Measurements from ENCODE around the gene GNA12. TPM values are rescaled to one million over a fixed set of nuclear protein-coding genes. Genes with fewer than 3 reads are reported as not detected.
"Not testable (repeated sequence)": the region's sequence is repeated elsewhere in the genome, so short reads cannot be mapped to it uniquely, and the experiment has no call there.

The GNA12 gene
- total and polyA plus RNA-seq, 5 donors from 2014 or later = 5.0 to 29.1 (median 7.9) TPM

DNA sequence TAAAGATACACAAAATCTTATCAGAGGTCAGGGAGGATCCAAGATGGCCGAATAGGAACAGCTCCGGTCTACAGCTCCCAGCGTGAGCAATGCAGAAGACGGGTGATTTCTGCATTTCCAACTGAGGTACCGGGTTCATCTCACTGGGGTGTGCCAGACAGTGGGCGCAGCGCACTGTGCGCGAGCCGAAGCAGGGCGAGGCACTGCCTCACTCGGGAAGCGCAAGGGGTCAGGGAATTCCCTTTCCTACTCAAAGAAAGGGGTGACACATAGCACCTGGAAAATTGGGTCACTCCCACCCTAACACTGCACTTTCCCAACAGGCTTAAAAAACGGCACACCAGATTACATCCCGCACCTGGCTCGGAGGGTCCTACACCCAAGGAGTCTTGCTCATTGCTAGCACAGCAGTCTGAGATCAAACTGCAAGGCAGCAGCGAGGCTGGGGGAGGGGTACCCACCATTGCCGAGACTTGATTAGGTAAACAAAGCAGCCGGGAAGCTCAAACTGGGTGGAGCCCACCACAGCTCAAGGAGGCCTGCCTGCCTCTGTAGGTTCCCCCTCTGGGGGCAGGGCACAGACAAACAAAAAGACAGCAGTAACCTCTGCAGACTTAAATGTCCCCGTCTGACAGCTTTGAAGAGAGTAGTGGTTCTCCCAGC lies 100.5 kb downstream of the GNA12 start:
- not testable (repeated sequence) for H3K27me3 ChIP-seq (ENCODE audit: control insufficient read depth, insufficient read depth, low read length); ATAC-seq (ENCODE audit: low read depth in 2 of 2); H3K9me3 ChIP-seq (ENCODE audit: control insufficient read depth in 2 of 2, low read length in 2 of 2); H3K4me3 ChIP-seq (ENCODE audit: low read depth, low read length); H3K27ac Mint-ChIP-seq; H3K9me3 Mint-ChIP-seq; H3K36me3 ChIP-seq (ENCODE audit: control insufficient read depth, insufficient read depth, low read length); H3K4me3 Mint-ChIP-seq; DNase-seq; H3K27me3 Mint-ChIP-seq; H3K27ac ChIP-seq (ENCODE audit: insufficient read depth, low read length, poor library complexity, severe bottlenecking); H3K4me1 ChIP-seq (ENCODE audit: control insufficient read depth, insufficient read depth, low read length, poor library complexity, severe bottlenecking)
- H3K4me1 Mint-ChIP-seq = peaks cover 0 to 14% (median 5%) of the 10 kb centered on the region in 4 donors
- peaks cover 16% of the 10 kb centered on the region for H3K36me3 Mint-ChIP-seq

DNA sequence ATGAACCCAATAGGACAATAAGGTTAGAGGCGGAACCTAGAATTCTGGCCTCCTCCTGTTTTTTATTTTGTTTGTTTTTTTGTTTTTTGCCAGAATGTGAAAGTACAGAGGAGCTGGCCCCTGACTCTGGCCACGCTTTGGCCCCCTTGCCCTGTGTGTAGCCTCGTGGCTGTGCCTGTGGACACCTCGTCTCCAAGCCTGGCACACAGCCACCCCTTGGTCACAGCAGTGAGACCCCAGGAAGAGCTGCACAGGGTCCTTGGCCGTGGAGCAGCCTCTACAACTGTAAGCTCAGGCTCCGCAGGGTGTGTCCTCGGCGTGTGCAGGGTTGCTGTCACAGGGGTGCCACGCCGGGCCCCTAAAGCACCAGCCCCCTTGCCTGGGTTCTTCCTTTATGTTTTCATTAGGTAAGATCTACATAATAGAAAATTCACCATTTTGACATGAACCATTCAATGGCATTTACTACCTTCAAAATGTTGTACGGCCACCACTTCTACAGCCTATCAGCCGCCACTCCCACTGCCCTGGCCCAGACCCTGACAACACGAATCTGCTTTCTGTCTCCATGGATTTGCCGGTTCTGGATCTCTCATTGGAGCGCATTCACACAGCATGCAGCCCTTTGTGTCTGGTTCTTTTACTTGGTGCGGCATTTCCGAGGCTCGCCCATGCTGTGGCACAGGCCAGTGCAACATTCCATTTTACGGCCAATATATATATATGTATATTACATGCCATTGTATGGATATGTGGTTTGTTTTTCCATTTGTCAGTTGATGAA lies 105.2 kb downstream of the GNA12 start:
- peaks cover 3 to 27% (median 9%) of the 10 kb centered on the region in 4 donors for H3K4me1 Mint-ChIP-seq
- no peaks in the 10 kb centered on the region for H3K9me3 ChIP-seq (ENCODE audit: control insufficient read depth in 2 of 2, low read length in 2 of 2)
- ATAC-seq (ENCODE audit: low read depth in 2 of 2) (no peak), DNase-seq (no peak)
- peaks cover 11% of the 10 kb centered on the region for H3K36me3 Mint-ChIP-seq
- no peaks in the 10 kb centered on the region for H3K27me3 ChIP-seq (ENCODE audit: control insufficient read depth, insufficient read depth, low read length)
- H3K36me3 ChIP-seq (ENCODE audit: control insufficient read depth, insufficient read depth, low read length) = peaks cover 3% of the 10 kb centered on the region
- H3K4me1 ChIP-seq (ENCODE audit: control insufficient read depth, insufficient read depth, low read length, poor library complexity, severe bottlenecking) = no peaks in the 10 kb centered on the region
- no peak overlapping the region for H3K27ac Mint-ChIP-seq
- no peaks in the 10 kb centered on the region for H3K9me3 Mint-ChIP-seq
- H3K27me3 Mint-ChIP-seq = no peaks in the 10 kb centered on the region
- H3K4me3 ChIP-seq (ENCODE audit: low read depth, low read length) = no peak overlapping the region
- no peak overlapping the region for H3K4me3 Mint-ChIP-seq
- H3K27ac ChIP-seq (ENCODE audit: insufficient read depth, low read length, poor library complexity, severe bottlenecking) = no peak overlapping the region

DNA sequence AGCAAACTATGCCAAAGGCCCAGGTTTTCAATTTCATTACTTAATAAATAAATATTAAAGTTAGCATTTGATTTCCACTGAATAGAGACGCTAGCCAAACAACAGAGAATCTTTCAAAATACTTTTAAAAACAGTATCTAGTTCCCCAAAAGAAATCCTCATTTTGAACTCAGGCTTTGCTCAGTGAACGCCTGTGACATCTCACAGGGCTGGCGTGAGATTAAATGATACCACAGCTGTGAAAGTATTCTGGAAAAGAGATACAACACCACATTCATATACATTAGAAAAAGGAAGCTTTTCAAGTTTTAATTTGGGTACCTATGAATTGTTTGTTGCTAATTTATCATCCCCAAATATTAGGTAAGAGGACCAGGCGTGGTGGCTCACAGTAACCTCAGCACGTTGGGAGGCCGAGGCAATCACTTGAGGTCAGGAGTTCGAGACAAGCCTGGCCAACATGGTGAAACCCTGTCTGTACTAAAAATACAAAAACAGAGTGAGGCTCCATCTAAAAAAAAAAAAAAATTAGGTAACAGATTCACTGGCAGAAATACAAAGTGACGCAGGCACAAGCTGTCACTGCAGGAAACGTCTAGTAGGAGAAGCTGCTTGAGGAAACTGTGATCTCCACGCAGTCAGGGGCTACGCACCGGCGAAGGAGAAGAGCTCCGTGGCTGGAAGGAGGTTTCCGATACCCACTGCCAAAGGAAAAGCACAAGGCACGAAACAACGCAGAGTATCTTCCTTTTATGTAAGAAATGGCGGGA lies 106.2 kb downstream of the GNA12 start:
- H3K4me1 Mint-ChIP-seq = peaks cover 5 to 29% (median 9%) of the 10 kb centered on the region in 4 donors
- ATAC-seq (ENCODE audit: low read depth in 2 of 2) (no peak), DNase-seq (no peak)
- Histone ChIP-seq H3K36me3 (ENCODE audit: control insufficient read depth, insufficient read depth, low read length) (peaks cover 4% of the 10 kb centered on the region), H3K27ac (ENCODE audit: insufficient read depth, low read length, poor library complexity, severe bottlenecking) (no peak overlapping the region), H3K4me3 (ENCODE audit: low read depth, low read length) (no peak overlapping the region), H3K9me3 (ENCODE audit: control insufficient read depth in 2 of 2, low read length in 2 of 2) (no peaks in the 10 kb centered on the region), H3K4me1 (ENCODE audit: control insufficient read depth, insufficient read depth, low read length, poor library complexity, severe bottlenecking) (no peaks in the 10 kb centered on the region), H3K27me3 (ENCODE audit: control insufficient read depth, insufficient read depth, low read length) (no peaks in the 10 kb centered on the region)
- no peaks in the 10 kb centered on the region for H3K27me3 Mint-ChIP-seq
- peaks cover 15% of the 10 kb centered on the region for H3K36me3 Mint-ChIP-seq
- H3K27ac Mint-ChIP-seq = peak overlapping the region in 1 of 3 donors; percentile 37
- peak overlapping the region in 1 of 4 donors; percentile 32 for H3K4me3 Mint-ChIP-seq
- H3K9me3 Mint-ChIP-seq = no peaks in the 10 kb centered on the region

DNA sequence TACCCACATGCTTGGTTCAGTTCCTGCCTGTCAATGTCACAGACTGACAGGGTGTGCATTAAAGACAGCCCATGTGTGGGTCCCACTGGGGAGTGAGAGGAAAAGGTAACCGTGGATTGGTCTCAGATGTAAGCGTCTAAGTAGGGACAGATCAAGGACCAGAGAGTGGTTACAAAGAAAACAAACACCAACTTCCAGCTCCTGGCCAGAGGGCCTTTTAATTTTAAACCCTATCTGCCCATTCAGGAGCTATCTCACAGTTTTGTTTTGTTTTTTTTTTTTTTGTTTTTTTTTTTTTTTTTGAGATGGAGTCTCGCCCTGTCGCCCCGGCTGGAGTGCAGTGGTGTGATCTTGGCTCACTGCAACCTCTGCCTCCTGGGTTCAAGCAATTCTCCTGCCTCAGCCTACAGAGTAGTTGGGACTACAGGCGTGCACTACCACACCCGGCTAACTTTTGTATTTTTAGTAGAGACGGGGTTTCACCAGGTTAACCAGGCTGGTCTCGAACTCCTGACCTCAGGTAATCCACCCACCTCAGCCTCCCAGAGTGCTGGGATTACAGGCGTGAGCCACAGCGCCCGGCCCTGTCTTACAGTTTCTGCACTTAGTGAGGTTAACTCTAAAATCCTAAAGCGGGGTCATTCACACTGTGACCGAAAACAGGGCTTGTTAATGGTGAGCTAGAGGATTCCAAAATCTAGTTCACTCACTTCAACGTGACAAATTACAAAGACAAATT lies 106.9 kb downstream of the GNA12 start:
- H3K27me3 Mint-ChIP-seq; H3K27me3 ChIP-seq (ENCODE audit: control insufficient read depth, insufficient read depth, low read length); H3K9me3 ChIP-seq (ENCODE audit: control insufficient read depth in 2 of 2, low read length in 2 of 2); H3K27ac ChIP-seq (ENCODE audit: insufficient read depth, low read length, poor library complexity, severe bottlenecking); DNase-seq; H3K36me3 ChIP-seq (ENCODE audit: control insufficient read depth, insufficient read depth, low read length); H3K9me3 Mint-ChIP-seq; H3K4me3 ChIP-seq (ENCODE audit: low read depth, low read length); ATAC-seq (ENCODE audit: low read depth in 2 of 2); H3K4me1 ChIP-seq (ENCODE audit: control insufficient read depth, insufficient read depth, low read length, poor library complexity, severe bottlenecking): not testable (repeated sequence)
- peak overlapping the region in 1 of 3 donors; percentile 67 for H3K27ac Mint-ChIP-seq
- H3K36me3 Mint-ChIP-seq = peaks cover 16% of the 10 kb centered on the region
- H3K4me1 Mint-ChIP-seq = peaks cover 5 to 35% (median 12%) of the 10 kb centered on the region in 4 donors
- peak overlapping the region in 1 of 4 donors; percentile 19 for H3K4me3 Mint-ChIP-seq

DNA sequence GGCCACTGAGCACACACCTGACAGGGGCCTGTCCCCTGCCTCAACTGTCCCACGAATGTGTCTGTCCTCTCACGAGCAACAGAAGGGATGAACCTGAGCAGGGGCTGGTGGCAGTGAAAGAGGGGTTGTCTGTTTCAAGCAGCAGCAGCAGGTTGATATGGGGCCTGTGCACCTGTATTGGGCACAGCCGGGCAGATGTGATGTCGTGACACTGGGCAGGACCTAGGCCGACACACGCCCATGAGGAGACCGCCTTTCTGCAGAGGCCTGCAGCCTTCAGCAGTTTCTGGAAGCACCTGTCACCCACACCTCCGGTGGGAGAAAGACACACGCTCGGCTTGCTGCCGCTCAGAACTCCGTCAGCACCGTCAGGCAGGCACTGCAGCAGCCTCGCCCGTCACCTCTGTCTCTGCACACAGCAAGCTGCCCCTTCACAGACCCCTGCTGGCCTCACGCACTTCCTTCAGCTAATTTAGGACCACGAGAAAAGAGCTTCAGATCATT lies 107.6 kb downstream of the GNA12 start:
- H3K9me3 ChIP-seq (ENCODE audit: control insufficient read depth in 2 of 2, low read length in 2 of 2) = no peaks in the 10 kb centered on the region
- H3K36me3 ChIP-seq (ENCODE audit: control insufficient read depth, insufficient read depth, low read length) = peaks cover 6% of the 10 kb centered on the region
- no peak overlapping the region for H3K4me3 ChIP-seq (ENCODE audit: low read depth, low read length)
- no peaks in the 10 kb centered on the region for H3K27me3 Mint-ChIP-seq
- H3K4me3 Mint-ChIP-seq = peak overlapping the region in 1 of 4 donors; percentile 19
- peaks cover 21% of the 10 kb centered on the region for H3K36me3 Mint-ChIP-seq
- H3K9me3 Mint-ChIP-seq = no peaks in the 10 kb centered on the region
- no peaks in the 10 kb centered on the region for H3K27me3 ChIP-seq (ENCODE audit: control insufficient read depth, insufficient read depth, low read length)
- no peak overlapping the region for H3K27ac ChIP-seq (ENCODE audit: insufficient read depth, low read length, poor library complexity, severe bottlenecking)
- DNase-seq (no peak), ATAC-seq (ENCODE audit: low read depth in 2 of 2) (no peak)
- H3K4me1 ChIP-seq (ENCODE audit: control insufficient read depth, insufficient read depth, low read length, poor library complexity, severe bottlenecking) = peaks cover 3% of the 10 kb centered on the region
- H3K4me1 Mint-ChIP-seq = peaks cover 5 to 40% (median 15%) of the 10 kb centered on the region in 4 donors
- H3K27ac Mint-ChIP-seq = peak overlapping the region in 1 of 3 donors; percentile 67

DNA sequence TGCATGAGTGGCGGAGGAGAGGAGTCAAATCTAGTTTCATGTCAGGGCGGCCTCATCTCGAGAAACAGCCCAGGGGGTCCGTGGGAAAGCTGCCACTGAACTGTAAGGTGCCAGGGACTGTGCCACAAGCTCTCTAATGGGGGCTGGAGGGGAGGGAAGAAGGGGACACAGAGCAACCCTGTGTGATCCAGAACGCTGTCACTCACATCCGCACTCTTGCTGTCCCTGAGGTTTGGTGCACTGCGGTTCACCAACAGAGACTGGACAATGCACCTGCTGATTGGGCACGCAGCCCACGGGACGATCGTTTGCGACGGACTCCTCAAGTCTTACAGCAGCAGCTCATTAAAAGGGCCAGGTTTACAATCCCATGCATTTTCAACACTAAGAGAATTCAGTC lies 108.4 kb downstream of the GNA12 start:
- no peaks in the 10 kb centered on the region for H3K27me3 Mint-ChIP-seq
- H3K4me3 ChIP-seq (ENCODE audit: low read depth, low read length) = no peak overlapping the region
- peaks cover 3% of the 10 kb centered on the region for H3K4me1 ChIP-seq (ENCODE audit: control insufficient read depth, insufficient read depth, low read length, poor library complexity, severe bottlenecking)
- H3K4me3 Mint-ChIP-seq = no peak overlapping the region
- peaks cover 26% of the 10 kb centered on the region for H3K36me3 Mint-ChIP-seq
- peaks cover 5 to 40% (median 16%) of the 10 kb centered on the region in 4 donors for H3K4me1 Mint-ChIP-seq
- H3K27ac ChIP-seq (ENCODE audit: insufficient read depth, low read length, poor library complexity, severe bottlenecking) = no peak overlapping the region
- no peaks in the 10 kb centered on the region for H3K9me3 ChIP-seq (ENCODE audit: control insufficient read depth in 2 of 2, low read length in 2 of 2)
- H3K9me3 Mint-ChIP-seq = no peaks in the 10 kb centered on the region
- peak overlapping the region in 1 of 3 donors; percentile 88 for H3K27ac Mint-ChIP-seq
- DNase-seq = no peak
- no peak for ATAC-seq (ENCODE audit: low read depth in 2 of 2)
- peaks cover 13% of the 10 kb centered on the region for H3K36me3 ChIP-seq (ENCODE audit: control insufficient read depth, insufficient read depth, low read length)
- no peaks in the 10 kb centered on the region for H3K27me3 ChIP-seq (ENCODE audit: control insufficient read depth, insufficient read depth, low read length)
